GM19035 (cell line): ENCODE results near the gene REC8.

ENCODE experiments used
- ATAC-seq: cut with Tn5 transposase; IDR thresholded peaks from one replicate; pipeline ENCODE4 v1.9.1; 2021; ENCODE audit not compliant: unreplicated experiment

REC8 gene, protein sequence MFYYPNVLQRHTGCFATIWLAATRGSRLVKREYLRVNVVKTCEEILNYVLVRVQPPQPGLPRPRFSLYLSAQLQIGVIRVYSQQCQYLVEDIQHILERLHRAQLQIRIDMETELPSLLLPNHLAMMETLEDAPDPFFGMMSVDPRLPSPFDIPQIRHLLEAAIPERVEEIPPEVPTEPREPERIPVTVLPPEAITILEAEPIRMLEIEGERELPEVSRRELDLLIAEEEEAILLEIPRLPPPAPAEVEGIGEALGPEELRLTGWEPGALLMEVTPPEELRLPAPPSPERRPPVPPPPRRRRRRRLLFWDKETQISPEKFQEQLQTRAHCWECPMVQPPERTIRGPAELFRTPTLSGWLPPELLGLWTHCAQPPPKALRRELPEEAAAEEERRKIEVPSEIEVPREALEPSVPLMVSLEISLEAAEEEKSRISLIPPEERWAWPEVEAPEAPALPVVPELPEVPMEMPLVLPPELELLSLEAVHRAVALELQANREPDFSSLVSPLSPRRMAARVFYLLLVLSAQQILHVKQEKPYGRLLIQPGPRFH

DNA sequence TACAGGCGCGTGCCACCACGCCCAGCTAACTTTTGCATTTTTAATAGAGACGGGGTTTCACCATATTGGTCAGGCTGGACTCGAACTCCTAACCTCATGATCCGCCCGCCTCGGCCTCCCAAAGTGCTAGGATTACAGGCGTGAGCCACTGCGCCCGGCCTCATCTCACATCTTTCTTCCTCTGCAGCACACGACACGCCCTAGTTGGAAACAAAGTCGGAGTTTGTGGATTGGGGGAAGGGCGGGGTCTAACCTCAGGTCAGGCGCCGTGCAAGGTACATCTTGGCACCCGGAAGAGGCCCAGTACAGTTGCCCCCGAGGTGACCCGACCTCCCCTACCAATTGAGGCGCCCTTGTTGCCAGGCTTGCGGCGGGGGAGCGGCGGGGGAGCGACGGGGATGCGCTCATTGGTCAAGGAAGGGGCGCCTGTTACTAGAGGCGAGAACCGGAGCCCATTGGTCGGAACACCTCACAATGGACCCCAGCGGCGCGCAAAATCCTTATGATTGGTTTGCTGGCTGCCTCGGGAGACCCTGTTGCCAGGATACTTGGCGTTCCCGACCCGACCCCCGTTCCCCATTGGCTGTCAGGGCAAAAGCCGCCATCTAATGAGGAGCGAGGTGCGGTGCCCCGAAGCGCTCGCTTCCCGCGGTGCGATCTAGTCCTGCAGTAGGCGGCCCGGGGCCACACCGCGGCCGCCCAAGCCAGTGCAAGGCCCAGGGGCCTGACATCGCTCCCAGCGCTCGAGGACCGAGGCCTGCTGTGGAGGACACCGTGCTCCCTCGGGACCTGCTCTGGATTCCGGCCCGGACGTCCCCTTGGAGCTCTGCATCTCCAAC, at the start of gene REC8:
Gene REC8 (plus strand): TSS at position 659 of the 839 bp plus-strand sequence. CDS start 473 bp downstream, outside the sequence.
- ATAC-seq, result peak; percentile 85

DNA sequence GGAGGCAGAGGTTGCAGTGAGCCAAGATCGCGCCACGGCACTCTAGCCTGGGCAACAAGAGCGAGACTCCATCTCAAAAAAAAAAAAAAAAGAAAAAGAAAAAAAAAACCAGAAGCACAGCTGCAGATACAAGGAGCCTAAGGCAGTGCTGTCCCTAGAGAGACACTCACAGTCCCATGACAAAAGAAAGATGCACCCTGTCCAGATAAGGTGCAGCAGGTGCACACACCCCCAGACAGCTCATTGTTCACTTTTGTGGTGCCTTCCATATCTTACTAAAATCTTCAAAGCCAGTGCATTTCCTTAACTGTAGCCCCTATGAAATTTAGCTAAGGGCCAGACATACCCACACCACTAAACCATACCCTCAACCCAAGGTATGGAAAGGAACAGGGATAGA, 49.5 kb upstream of the REC8 start:
- ATAC-seq, result no peak

DNA sequence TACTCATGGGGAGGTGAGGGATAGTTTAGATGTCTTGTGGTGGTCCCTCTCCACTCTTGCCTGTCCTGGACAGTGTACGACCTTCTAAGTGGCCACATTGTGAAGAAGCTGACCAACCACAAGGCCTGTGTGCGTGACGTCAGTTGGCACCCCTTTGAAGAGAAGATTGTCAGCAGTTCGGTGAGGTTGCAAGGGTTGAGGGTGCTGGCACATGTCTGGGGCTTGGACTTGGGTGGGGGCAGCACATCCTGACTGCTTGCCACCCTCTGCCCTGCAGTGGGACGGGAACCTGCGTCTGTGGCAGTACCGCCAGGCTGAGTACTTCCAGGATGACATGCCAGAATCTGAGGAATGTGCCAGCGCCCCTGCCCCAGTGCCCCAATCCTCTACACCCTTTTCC, 49.0 kb upstream of the REC8 start:
- no peak for ATAC-seq

DNA sequence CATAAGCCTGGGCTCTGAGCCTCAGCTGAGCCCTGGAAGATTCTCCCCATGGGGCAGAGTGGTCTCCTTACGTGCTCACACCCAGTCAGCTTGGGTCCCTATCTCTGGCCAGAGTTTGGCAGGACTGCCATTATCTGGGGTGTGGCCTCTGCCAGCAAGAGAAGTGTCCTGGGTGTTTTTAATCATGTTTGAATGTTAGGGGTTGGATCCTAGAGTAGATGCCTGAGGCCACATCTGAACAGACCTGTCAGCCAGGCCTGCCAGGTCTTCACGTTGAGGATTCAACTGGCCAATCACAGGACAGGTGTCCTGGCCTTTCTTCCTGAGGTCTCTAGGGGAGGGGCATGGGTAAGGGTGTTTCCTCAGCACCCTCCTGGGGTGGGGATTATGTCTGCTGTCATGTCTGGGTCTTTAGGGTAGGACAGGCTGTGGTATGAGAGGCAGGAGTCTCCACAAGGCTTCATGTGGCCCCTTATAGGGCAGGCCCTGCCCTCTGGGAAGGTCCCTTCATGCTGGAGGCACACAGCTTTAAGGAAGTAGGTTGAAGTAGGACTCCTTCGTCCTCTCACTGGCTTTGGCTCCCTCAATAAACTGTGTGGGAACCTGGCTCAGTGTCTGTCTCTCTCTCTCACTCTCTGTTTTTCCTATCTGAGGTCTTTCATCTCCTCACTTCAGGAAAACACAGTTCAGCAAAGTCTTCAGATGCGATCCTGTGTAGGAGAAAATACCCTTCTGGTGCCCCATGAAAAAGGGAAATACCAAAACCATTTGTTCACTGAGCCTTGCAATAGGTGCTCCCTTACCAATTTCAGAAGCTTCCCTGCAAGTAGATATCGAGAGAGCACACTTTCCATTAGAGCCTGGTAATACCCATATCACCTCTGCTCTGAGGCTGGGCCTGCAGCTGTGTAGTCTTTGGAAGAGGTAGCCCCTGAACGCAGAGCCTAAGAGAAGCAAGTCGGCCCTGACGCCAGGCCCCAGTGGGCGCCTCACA, 48.2 kb upstream of the REC8 start:
- ATAC-seq, result peak; percentile 61

DNA sequence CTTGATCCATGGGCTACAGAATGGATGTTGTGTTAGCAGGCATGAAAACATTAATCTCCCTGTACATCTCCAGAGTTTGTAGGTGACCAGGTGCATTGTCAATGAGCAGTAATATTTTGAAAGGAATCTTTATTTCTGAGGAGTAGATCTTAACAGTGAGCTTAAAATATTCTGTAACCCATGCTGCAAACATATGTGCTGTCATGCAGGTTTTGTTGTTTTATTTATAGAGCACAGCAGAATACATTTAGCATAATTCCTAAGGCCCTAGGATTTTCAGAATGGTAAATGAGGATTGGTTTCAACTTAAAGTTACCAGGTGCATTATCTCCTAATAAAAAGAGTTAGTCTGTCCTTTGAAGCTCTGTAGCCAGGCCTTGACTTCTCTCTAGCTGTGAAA, 44.9 kb upstream of the REC8 start:
- no peak for ATAC-seq

DNA sequence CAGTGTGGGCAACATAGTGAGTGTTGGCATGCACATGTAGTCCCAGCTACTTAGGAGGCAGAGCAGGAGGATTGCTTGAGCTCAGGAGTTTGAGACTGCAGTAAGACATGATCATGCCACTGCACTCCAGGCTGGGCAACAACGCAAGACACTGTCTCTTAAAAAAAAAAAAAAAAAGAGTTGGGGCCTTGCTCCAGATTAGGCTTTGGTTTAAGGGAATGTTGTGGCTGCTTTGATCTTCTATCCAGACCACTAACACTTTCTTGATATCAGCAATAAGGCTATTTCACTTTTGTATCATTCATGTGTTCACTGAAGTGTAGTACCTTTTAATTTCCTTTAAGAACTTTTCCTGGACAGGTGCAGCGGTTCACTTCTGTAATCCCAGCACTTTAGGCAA, 44.2 kb upstream of the REC8 start:
- ATAC-seq, result no peak

DNA sequence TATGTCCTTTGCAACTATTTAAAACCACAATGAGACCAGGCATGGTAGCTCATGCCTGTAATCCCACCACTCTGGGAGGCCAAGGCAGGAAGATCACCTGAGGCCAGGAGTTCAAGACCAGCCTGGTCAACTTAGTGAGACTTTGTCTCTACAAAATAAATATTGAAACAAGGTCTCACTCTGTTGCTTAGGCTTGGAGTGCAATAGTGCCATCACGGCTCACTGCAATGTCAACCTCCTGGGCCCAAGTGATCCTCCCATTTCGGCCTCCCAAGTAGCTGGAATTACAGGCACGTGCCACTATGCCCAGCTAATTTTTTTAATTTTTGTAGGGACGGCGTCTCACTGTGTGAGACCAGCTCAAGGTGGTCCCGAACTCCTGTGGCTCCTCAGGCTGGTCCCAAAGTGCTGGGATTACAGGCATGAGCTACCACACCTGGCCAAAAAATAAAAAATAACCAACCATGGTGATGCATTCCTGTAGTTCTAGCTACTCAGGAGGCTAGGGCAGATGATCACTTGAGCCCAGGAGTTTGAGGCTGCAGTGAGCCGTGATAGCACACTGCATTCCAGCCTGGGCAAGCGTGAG, 42.4 kb upstream of the REC8 start:
- ATAC-seq, result no peak

DNA sequence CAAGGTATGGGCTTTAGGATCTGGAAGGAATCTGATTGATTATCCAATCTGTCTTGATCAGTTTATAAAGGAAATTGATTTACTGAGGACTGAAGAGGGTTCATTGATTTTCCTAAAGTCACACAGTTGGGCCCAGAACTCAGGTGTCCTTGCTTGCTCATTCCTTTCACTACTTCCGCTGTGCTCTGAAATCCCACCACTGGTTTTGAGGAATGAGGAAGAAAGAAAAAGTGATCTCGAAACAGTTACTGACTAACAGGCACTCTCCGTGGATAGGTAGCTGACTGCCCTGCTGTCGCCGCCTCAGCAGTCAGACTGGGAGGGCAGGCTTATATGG, 41.5 kb upstream of the REC8 start, which contains the start of gene FITM1:
Gene FITM1 (plus strand): TSS at position 280 of the 337 bp plus-strand sequence. CDS start 905 bp downstream, outside the sequence.
- no peak for ATAC-seq

DNA sequence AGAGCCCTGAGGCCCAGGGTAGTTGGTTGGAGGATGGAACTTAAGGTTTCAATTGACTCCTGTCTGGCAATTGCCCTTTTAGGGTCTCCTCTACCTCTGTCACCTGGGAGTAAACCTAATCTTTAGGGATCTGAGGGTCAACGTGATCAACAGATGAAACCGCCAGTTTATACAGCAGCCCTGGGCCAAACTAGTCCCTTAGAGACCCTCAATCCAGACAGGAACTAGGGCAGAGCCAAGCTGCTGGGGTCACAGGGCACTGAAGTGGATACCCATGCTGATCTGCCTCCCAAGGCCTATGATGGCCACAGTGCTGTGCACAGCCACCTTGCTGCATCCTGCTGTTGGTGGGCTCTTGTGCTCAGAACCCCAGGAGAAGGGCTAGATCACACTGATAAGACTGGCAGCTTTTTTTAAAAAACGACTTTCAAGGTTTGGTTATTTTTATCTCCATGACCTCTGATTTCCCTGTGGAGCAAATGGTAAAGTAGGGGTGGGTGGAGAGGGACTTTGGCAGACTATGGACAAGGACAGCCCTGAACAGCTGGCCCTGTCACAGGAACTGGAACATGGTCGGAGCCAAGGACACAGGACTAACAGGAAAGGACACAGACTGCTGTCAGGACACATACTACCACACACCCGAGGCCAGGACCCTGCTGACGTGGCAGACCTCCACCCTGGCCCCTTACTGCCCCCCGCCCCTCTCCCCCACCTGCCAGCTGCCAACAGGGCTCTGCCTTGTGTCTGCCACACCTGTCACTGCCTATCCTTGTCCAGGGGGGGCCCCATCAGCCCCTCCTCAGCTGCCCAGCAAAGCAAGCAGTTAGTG, 40.9 kb upstream of the REC8 start:
- no peak for ATAC-seq

DNA sequence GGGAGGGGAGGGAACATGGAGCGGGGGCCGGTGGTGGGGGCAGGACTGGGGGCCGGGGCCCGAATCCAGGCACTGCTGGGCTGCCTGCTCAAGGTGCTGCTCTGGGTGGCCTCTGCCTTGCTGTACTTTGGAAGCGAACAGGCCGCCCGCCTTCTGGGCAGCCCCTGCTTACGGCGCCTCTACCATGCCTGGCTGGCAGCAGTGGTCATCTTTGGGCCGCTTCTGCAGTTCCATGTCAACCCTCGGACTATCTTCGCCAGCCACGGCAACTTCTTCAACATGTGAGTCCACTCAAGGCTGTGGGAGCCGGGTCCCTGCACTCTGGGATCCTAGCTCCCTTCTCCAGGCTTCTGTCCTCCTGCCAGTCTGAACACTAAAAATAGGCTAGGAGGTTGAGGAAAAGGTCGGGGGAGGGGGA, 40.3 kb upstream of the REC8 start:
- no peak for ATAC-seq

DNA sequence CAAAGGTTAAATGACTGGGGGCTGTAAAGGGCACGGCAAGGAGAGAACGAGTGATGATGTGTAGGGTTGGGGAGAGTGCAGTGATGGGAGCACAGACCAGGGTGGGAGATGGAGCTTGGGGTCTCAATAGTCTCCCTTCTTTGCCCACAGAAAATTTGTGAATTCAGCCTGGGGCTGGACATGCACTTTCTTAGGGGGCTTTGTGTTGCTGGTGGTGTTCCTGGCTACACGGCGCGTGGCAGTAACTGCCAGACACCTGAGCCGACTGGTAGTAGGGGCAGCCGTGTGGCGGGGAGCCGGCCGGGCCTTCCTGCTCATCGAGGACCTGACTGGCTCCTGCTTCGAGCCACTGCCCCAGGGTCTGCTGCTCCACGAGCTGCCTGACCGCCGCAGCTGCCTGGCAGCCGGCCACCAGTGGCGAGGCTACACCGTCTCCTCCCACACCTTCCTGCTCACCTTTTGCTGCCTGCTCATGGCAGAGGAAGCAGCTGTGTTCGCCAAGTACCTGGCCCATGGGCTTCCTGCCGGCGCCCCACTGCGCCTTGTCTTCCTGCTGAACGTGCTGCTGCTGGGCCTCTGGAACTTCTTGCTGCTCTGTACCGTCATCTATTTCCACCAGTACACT, 39.7 kb upstream of the REC8 start:
- ATAC-seq, result no peak

DNA sequence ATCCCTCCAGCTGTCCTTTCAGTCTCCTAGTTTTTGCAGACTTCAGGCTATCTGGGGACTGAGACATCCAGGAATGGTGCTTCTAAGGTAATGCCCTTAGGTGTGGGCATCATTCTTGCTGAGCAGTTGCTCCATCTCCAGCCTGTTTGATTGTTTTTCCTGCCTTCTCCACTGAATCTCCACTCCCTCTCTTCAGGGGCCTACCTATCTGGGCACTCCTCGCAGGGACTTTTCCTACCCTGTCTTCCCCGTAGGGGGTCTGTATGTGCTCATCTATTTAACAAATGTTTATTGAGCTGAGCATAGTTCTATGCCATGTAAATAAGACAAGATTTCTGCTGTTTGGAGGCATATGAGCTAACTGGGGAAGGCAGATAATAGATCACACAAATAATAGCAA, 38.9 kb upstream of the REC8 start:
- ATAC-seq, result no peak

DNA sequence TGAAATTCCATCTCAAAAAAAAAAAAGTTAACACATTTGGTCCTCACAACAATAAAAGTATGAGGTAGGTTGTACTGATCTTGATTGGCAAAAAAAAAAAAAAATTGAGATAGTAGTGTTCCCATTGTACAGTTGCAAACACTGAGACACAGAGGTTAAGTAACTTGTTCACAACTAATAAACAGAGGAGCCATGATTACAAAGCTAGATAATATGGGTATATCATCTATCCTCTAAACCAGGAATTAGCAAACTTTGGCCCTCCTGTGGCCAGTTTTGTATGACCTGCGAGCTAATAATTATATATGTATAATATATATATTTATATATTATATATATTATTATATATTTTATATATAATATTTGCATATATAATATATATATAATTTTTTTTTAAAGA, 38.1 kb upstream of the REC8 start:
- no peak for ATAC-seq

DNA sequence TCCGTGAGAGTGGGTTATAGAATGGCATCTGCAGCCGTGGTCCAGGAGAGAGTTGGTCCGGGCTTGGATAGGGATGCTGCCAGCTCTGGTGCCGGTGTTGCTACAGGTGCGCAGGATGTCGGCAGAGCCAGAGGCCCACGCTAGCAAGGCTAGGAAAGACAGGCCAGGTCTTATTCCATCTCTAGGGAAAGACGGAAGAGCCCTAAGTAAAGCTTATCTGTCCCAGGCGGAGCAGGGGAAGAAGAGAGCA, 36.4 kb upstream of the REC8 start:
- ATAC-seq, result peak; percentile 8

DNA sequence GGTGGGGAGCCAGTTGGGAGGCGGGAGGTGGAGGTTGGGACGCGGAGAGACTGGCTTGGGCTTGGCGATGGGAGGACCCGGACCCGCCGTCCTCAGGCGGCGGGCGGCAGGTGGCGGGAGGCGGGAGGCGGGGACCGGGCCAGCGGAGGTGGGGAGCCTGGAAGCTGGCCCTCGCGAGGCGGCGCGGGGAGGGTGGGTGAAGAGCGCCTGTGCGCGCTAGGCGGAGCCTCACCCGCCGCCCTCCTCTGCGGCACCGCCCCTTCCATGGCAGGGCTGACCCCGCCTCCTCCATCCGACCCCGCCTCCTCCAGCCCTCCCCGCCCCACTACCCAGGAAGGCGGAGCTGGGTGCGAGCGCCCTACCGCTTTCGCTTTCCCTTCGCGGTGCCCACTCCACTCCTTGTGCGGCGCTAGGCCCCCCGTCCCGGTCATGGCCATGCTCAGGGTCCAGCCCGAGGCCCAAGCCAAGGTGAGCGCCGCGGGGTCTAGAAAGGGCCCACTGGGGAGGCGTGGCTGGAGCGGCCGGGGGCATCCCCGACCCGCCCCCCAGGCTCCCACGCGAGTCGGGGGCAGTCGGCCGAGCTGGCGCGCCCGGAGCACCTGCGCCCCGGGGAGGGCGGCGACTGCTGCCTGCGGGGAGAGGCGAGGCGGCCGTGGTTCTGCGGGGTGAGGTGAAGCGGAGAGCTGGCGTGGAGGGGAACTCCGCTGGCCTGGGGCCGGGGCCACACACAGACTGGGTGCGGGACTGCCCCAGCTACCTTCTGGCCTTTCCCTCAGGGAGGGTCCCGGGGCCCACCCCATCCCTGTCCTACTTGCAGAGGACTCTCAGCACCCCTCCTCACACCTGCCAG, 35.8 kb upstream of the REC8 start, which contains the start of gene PSME1:
Gene PSME1 (plus strand): TSS at position 361 of the 850 bp plus-strand sequence. CDS start 69 bp downstream, at position 430.
- peak; percentile 84 for ATAC-seq

DNA sequence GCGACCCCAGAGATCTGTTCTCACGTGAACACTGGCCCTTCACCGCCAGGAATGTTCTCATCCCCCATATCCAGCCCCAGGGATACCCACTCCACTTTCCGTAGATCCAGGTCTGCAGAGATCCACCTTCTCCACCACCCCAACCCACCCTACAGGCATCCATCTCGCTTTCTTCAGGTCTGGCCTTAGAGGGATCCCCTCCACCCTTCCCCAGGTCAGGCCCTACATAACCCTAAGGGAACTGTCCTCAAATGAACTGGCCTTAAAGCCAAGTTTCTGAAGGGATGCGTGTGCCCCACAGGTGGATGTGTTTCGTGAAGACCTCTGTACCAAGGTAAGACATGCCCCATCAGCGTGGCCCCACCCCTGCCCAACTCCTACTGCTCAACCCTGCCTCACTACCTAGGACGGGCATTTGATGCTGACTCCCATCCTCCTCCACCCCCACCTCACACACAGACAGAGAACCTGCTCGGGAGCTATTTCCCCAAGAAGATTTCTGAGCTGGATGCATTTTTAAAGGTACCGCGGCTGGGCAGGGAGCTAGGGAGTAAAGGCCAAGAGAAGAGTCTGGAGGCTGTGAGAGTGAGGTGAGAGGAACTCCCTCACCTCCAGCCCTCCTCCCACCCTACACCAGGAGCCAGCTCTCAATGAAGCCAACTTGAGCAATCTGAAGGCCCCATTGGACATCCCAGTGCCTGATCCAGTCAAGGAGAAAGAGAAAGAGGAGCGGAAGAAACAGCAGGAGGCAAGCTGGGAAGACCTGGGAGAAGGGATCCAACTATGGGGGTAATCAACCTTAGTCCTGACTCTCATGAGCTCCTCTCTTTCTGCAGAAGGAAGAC, 35.0 kb upstream of the REC8 start:
- ATAC-seq, result no peak
